ENCODE measurements around the gene MED9.
A peak's percentile ranks its signal among the peaks of the same experiment; 100 is the strongest.

The MED9 gene

GRCh38 chr17:17532991-17533390 is 56.2 kb downstream of the MED9 start:
- ChIA-PET POLR2A (no interaction called here), CTCF (interaction anchor here (1.0 to 2.0 kb wide), 2 partner anchors 10 to 37 kb away, joined by 3 to 4 read pairs; no protein-coding TSS in a partner anchor)
- DNase-seq (ENCODE audit: low read depth, low spot score), result no peak
- H3K4me3 ChIP-seq (ENCODE audit: low read depth, low read length), result no peak overlapping the region
- no peak for TF ChIP-seq CTCF (IDR thresholded peaks at IDR 0.05; ENCODE audit: insufficient read depth, low read length, missing control alignments)

- DNase-seq (ENCODE audit: low read depth, low spot score), result no peak
- CTCF ChIA-PET, result interaction anchor here (2.0 kb wide), 1 partner anchor 11 kb away, joined by 4 read pairs; no protein-coding TSS in a partner anchor
- TF ChIP-seq CTCF (IDR thresholded peaks at IDR 0.05; ENCODE audit: insufficient read depth, low read length, missing control alignments), result no peak
- POLR2A ChIA-PET, result no interaction called here
- H3K4me3 ChIP-seq (ENCODE audit: low read depth, low read length), result no peak overlapping the region
Observed at GRCh38 chr17:17533901-17534441, 57.2 kb downstream of the MED9 start.

GRCh38 chr17:17535957-17536356 is 59.2 kb downstream of the MED9 start:
- peak; percentile 41 for DNase-seq (ENCODE audit: low read depth, low spot score)
- ChIA-PET CTCF (interaction anchor here (1.4 to 1.9 kb wide), 2 partner anchors 34 to 39 kb away, joined by 3 to 7 read pairs; no protein-coding TSS in a partner anchor), POLR2A (no interaction called here)
- no peak for TF ChIP-seq CTCF (IDR thresholded peaks at IDR 0.05; ENCODE audit: insufficient read depth, low read length, missing control alignments)
- H3K4me3 ChIP-seq (ENCODE audit: low read depth, low read length), result no peak overlapping the region

GRCh38 chr17:17536702-17537101 is 59.9 kb downstream of the MED9 start:
- ChIA-PET CTCF (interaction anchor here (1.3 to 1.9 kb wide), 2 partner anchors 11 to 33 kb away, joined by 4 to 7 read pairs; no protein-coding TSS in a partner anchor), POLR2A (no interaction called here)
- no peak for TF ChIP-seq CTCF (IDR thresholded peaks at IDR 0.05; ENCODE audit: insufficient read depth, low read length, missing control alignments)
- H3K4me3 ChIP-seq (ENCODE audit: low read depth, low read length), result no peak overlapping the region
- DNase-seq (ENCODE audit: low read depth, low spot score), result no peak

GRCh38 chr17:17537311-17538099 is 60.7 kb downstream of the MED9 start:
- ChIA-PET POLR2A (no interaction called here), CTCF (interaction anchor here (1.1 to 2.5 kb wide), 4 partner anchors 10 to 182 kb away, joined by 3 to 16 read pairs (median 4); partner anchors contain the start of gene RASD1)
- TF ChIP-seq CTCF (IDR thresholded peaks at IDR 0.05; ENCODE audit: insufficient read depth, low read length, missing control alignments), result no peak
- no peak for DNase-seq (ENCODE audit: low read depth, low spot score)
- no peak overlapping the region for H3K4me3 ChIP-seq (ENCODE audit: low read depth, low read length)

All from AG04449 (cell line).